HUES6 (cell line): ENCODE results near the gene ATP6V0C.

Source experiments
- H3K27ac ChIP-seq: 2 replicates; pipeline ENCODE4 v1.7.0; 2013; ENCODE audit warnings: low read depth, mild to moderate bottlenecking, low read length, inconsistent platforms
- H3K27me3 ChIP-seq: 2 replicates; pipeline ENCODE4 v1.6.1; 2013; ENCODE audit warnings: low read length; ENCODE audit not compliant: control insufficient read depth, insufficient read depth
- H3K36me3 ChIP-seq: 2 replicates; pipeline ENCODE4 v1.6.1; 2013; ENCODE audit warnings: low read length; ENCODE audit not compliant: control insufficient read depth, insufficient read depth
- H3K4me1 ChIP-seq: 2 replicates; pipeline ENCODE4 v1.6.1; 2013; ENCODE audit warnings: low read length; ENCODE audit not compliant: control insufficient read depth, insufficient read depth
- H3K4me3 ChIP-seq: 2 replicates; pipeline ENCODE4 v1.5.1; 2013; ENCODE audit warnings: low read depth, low read length
- H3K9ac ChIP-seq: one replicate; pipeline ENCODE4 v1.6.1; 2013; ENCODE audit warnings: mild to moderate bottlenecking, low read length
- H3K9me3 ChIP-seq: 2 replicates; pipeline ENCODE4 v1.6.1; 2013; ENCODE audit warnings: low read depth, low read length; ENCODE audit not compliant: control insufficient read depth, insufficient read depth

ATP6V0C gene

DNA sequence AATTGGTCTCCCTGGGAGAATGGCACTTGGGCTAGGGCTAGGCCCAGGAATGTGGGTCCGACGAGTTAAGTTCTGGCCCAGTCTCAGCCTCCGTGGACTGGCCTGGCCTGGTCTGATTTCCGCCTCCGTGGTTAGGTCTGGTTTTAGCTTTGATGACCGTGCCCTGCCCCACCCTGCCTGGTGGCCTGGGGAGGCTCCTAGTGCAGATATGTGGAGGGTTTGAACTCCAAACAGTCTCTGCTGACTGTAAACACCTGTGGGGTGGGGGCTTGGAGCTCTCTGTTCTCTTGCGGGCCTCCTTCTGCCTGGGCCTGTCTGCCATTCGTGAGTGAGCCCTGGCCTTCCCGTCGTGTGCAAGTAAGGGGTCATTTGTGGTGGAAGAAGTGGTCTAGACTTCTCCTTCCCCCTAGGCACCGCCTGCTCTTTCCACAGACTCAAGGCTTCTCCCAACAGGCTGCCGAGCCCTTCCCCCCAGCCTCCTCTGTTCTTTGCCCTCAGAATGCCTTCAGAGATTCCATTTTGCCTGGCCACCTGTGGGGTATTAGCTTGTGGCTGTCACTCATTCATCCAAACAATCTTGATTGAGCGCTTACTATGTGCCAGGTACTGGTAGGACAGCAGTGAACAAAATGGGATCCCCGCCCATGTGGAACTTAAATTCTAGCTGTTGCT lies 1.6 kb downstream of the ATP6V0C start:
- H3K9me3 ChIP-seq, result no peaks in the 10 kb centered on the region
- H3K4me3 ChIP-seq, result peak overlapping the region; percentile 70
- H3K9ac ChIP-seq, result peak overlapping the region; percentile 70
- peaks cover 34% of the 10 kb centered on the region for H3K4me1 ChIP-seq
- H3K27ac ChIP-seq, result no peak overlapping the region
- no peaks in the 10 kb centered on the region for H3K36me3 ChIP-seq
- H3K27me3 ChIP-seq, result no peaks in the 10 kb centered on the region

GRCh38 chr16:2516391-2517240 lies 2.9 kb downstream of the ATP6V0C start:
- Histone ChIP-seq H3K36me3 (no peaks in the 10 kb centered on the region), H3K27me3 (no peaks in the 10 kb centered on the region), H3K4me3 (no peak overlapping the region), H3K9me3 (no peaks in the 10 kb centered on the region), H3K9ac (no peak overlapping the region), H3K27ac (no peak overlapping the region), H3K4me1 (peaks cover 29% of the 10 kb centered on the region)

- Histone ChIP-seq H3K9me3 (no peaks in the 10 kb centered on the region), H3K27me3 (no peaks in the 10 kb centered on the region), H3K4me1 (peaks cover 15% of the 10 kb centered on the region), H3K9ac (no peak overlapping the region), H3K4me3 (no peak overlapping the region), H3K36me3 (peaks cover 1% of the 10 kb centered on the region), H3K27ac (no peak overlapping the region)
Observed at GRCh38 chr16:2517954-2518605, 4.3 kb downstream of the ATP6V0C start.

DNA sequence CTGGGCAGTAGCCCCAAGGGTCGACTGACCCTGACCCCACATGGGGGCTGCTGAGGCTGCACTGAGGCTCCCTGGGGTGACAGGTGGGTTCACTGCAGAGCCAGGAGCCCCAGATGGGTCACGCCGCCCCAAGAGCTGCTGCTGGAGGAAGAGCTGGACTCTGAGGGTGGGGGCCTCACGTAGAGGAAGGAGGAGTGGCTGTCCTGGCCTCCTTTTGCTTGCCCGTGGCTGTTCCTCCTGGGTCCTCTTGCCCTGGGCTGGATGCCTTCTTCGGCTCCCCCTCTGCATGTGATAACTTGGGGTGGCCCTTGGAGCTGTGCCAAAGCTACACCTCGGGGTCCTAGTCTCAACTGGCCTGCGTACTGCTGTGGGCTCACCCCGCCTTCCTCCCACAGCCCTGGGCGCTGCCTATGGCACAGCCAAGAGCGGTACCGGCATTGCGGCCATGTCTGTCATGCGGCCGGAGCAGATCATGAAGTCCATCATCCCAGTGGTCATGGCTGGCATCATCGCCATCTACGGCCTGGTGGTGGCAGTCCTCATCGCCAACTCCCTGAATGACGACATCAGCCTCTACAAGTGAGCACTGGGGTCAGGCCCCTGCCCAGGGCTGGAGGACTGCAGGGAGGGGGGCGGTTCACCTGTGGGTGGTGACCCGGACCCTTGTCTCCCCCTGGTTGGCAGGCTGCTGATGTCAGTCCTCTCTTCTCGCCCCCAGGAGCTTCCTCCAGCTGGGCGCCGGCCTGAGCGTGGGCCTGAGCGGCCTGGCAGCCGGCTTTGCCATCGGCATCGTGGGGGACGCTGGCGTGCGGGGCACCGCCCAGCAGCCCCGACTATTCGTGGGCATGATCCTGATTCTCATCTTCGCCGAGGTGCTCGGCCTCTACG lies 5.3 kb downstream of the ATP6V0C start:
- no peak overlapping the region for H3K27ac ChIP-seq
- peaks cover 11% of the 10 kb centered on the region for H3K36me3 ChIP-seq
- peaks cover 13% of the 10 kb centered on the region for H3K4me1 ChIP-seq
- H3K4me3 ChIP-seq, result no peak overlapping the region
- H3K27me3 ChIP-seq, result no peaks in the 10 kb centered on the region
- no peaks in the 10 kb centered on the region for H3K9me3 ChIP-seq
- H3K9ac ChIP-seq, result no peak overlapping the region

GRCh38 chr16:2519711-2520080 lies 5.9 kb downstream of the ATP6V0C start:
- Histone ChIP-seq H3K9ac (peak overlapping the region; percentile 17), H3K9me3 (no peaks in the 10 kb centered on the region), H3K36me3 (peaks cover 17% of the 10 kb centered on the region), H3K4me3 (peak overlapping the region; percentile 65), H3K27ac (no peak overlapping the region), H3K4me1 (peaks cover 13% of the 10 kb centered on the region), H3K27me3 (no peaks in the 10 kb centered on the region)

DNA sequence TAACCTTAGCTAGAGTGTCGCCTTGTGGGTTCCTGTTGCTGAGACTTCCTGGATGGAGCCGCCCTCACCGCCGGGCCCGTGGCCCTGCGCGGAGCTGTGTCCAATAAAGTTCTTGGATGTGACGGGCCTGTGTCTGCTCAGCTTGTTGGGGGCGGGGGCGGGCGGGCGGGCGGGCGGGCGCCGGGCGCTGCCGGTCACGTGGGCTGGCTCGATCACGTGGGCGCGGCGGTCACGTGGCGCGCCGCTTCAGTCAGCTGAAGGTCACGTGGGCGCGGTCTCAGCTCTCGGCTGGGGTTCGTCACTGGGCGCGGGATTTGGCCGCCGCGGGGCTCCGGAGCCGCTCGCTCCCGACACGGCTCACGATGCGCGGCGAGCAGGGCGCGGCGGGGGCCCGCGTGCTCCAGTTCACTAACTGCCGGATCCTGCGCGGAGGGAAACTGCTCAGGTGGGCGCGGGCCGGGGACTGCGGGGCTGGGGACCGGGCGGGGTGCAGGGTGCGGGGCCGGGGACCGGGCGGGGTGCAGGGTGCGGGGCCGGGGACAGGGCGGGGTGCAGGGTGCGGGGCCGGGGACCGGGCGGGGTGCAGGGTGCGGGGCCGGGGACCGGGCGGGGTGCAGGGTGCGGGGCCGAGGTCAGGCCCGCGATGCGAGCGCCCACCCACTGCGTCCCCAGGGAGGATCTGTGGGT lies 6.5 kb downstream of the ATP6V0C start, which contains the start of gene AMDHD2:
TSS of gene AMDHD2 (plus strand) at position 275 of the 687 bp plus-strand sequence. CDS start at position 363, 88 bp downstream.
- H3K36me3 ChIP-seq, result peaks cover 19% of the 10 kb centered on the region
- H3K4me3 ChIP-seq, result peak within 1 kb of the TSS; percentile 71
- H3K27ac ChIP-seq, result no peak within 1 kb of the TSS
- no peaks in the 10 kb centered on the region for H3K9me3 ChIP-seq
- H3K4me1 ChIP-seq, result peaks cover 8% of the 10 kb centered on the region
- H3K9ac ChIP-seq, result peak within 1 kb of the TSS; percentile 76
- H3K27me3 ChIP-seq, result no peaks in the 10 kb centered on the region

GRCh38 chr16:2520784-2521531 lies 7.2 kb downstream of the ATP6V0C start:
- no peak overlapping the region for H3K27ac ChIP-seq
- H3K9ac ChIP-seq, result peak overlapping the region; percentile 76
- H3K4me3 ChIP-seq, result peak overlapping the region; percentile 71

DNA sequence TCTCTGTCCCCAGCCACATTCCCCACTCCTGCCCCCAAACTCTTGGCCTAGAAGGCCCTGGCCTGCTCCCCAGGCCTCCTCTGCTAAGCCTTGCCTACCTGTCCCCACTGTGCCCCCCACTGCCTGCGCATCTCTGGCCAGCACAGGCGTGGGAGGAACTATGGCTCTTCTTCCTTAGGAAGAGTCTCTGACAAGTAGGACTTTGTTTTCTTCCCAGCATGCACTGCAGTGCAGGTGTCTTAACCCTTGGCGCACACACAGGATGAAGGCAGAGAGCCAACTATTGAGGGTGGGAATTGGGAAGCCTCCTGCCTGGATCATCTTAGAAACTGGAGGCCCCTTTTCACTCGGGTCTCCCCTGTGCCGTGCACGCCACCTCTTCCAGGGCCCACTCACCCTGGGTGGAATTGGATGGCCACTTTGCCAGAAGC lies 10.1 kb downstream of the ATP6V0C start:
- no peak overlapping the region for H3K9ac ChIP-seq
- peaks cover 2% of the 10 kb centered on the region; the same call in 1 of the 2 replicates for H3K4me1 ChIP-seq
- peaks cover 45% of the 10 kb centered on the region for H3K36me3 ChIP-seq
- no peak overlapping the region for H3K4me3 ChIP-seq
- H3K9me3 ChIP-seq, result no peaks in the 10 kb centered on the region
- H3K27ac ChIP-seq, result no peak overlapping the region
- no peaks in the 10 kb centered on the region for H3K27me3 ChIP-seq

More at GRCh38 chr16:2520784-2521531, 7.2 kb downstream of the ATP6V0C start:
- no peaks in the 10 kb centered on the region for H3K27me3 ChIP-seq
- H3K36me3 ChIP-seq, result peaks cover 21% of the 10 kb centered on the region
- H3K4me1 ChIP-seq, result peaks cover 2% of the 10 kb centered on the region; the same call in 1 of the 2 replicates
- no peaks in the 10 kb centered on the region for H3K9me3 ChIP-seq

DNA sequence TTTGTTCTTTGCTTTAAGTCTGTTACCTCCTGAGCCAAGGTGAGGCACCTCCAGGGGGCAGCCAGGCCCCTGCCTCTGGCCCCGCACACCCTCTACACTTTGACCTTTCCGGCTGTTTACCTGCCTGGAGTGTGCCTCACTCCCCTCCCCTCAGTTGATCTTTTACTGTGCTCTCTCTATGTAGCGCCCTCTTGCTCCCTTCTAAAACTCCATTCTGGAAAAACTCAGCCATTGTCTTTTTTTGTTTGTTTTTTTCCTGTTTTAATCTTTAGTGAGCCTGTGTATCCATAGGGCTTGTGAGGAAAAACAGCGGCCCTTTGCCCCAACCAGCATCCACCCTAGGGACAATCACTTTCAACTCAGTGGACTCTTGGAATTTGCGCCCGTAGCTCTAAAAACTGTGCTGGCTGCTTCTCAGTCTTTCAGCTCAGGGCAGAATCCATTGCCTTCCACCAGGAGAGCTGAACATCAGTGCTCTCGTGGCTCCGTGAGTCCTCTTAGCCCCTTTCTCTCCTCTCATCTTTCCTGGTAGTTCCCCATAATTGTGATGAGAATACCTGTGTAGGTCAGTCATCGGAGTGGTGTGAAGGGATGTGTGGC lies 10.7 kb downstream of the ATP6V0C start:
- Histone ChIP-seq H3K9me3 (no peaks in the 10 kb centered on the region), H3K9ac (no peak overlapping the region), H3K4me1 (peaks cover 2% of the 10 kb centered on the region; the same call in 1 of the 2 replicates), H3K4me3 (no peak overlapping the region), H3K27me3 (no peaks in the 10 kb centered on the region), H3K27ac (no peak overlapping the region), H3K36me3 (peaks cover 51% of the 10 kb centered on the region)
